ENCODE measurements around the gene INO80E.

DNA sequence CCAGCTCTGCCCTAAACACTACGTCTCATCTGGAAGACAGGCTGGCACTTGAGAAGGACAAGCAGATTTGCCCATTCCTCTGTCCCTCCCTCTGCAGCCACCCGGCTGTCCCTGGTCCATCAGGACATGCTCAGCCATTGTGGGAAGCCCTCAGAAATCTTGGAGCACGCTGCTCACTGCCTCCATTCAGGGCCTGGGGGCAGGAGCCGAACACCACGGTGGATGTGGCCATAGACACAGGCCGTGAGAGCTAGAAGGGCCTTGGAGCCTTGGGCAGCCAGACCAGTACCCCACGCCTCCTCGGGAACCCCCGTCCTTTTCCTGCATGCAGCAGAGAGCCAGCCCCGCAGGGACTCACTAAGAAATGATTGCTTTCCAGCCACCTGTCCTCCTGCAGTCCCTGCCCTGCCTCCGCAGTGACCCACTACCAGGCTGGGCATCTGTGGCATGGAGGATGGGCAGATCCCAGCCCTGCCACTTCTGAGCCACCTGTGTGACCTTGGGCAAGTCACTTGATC lies 11.4 kb downstream of the INO80E start:
- TF ChIP-seq, protein P1, sequence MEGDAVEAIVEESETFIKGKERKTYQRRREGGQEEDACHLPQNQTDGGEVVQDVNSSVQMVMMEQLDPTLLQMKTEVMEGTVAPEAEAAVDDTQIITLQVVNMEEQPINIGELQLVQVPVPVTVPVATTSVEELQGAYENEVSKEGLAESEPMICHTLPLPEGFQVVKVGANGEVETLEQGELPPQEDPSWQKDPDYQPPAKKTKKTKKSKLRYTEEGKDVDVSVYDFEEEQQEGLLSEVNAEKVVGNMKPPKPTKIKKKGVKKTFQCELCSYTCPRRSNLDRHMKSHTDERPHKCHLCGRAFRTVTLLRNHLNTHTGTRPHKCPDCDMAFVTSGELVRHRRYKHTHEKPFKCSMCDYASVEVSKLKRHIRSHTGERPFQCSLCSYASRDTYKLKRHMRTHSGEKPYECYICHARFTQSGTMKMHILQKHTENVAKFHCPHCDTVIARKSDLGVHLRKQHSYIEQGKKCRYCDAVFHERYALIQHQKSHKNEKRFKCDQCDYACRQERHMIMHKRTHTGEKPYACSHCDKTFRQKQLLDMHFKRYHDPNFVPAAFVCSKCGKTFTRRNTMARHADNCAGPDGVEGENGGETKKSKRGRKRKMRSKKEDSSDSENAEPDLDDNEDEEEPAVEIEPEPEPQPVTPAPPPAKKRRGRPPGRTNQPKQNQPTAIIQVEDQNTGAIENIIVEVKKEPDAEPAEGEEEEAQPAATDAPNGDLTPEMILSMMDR (IDR thresholded peaks at IDR 0.05) = no peak
- TF ChIP-seq POLR2A (IDR thresholded peaks at IDR 0.05) = no peak
- no peak for TF ChIP-seq POLR2AphosphoS5 (IDR thresholded peaks at IDR 0.05)
- TF ChIP-seq EP300 (IDR thresholded peaks at IDR 0.05) = no peak

All from stomach (tissue), 4 donors.